ENCODE results near the gene FANCD2OS. TPM values are rescaled to one million over a fixed set of nuclear protein-coding genes. Genes with fewer than 3 reads are reported as not detected.
"Not testable (repeated sequence)": the region's sequence is repeated elsewhere in the genome, so short reads cannot be mapped to it uniquely, and the experiment has no call there.

FANCD2OS gene
- total RNA-seq, 1 experiment from 2014 or later = not detected

DNA sequence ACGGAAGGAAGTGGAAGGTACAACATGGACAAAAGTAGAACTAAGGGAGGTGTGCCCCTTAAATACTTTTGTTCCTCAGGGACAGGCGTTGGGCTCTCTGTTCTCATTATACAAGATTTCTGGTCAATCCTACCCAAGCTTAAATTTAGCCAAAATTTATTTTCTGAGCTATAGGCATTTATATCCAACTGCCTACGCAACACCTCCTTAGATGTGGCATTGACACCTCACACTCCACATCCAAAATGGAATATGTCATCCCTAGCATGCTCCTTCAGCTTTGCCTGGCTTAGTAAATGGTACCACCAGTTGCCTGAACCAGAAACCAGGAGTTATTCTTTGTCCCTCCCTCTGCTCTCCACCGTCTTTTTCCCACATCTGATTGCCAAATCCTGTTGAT, 26.2 kb downstream of the FANCD2OS start:
- no peaks in the 10 kb centered on the region for H3K27me3 ChIP-seq (replicated peaks; ENCODE audit: control insufficient read depth, insufficient read depth, low read length)
- no peak for DNase-seq
- TF ChIP-seq, protein P1, sequence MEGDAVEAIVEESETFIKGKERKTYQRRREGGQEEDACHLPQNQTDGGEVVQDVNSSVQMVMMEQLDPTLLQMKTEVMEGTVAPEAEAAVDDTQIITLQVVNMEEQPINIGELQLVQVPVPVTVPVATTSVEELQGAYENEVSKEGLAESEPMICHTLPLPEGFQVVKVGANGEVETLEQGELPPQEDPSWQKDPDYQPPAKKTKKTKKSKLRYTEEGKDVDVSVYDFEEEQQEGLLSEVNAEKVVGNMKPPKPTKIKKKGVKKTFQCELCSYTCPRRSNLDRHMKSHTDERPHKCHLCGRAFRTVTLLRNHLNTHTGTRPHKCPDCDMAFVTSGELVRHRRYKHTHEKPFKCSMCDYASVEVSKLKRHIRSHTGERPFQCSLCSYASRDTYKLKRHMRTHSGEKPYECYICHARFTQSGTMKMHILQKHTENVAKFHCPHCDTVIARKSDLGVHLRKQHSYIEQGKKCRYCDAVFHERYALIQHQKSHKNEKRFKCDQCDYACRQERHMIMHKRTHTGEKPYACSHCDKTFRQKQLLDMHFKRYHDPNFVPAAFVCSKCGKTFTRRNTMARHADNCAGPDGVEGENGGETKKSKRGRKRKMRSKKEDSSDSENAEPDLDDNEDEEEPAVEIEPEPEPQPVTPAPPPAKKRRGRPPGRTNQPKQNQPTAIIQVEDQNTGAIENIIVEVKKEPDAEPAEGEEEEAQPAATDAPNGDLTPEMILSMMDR (IDR thresholded peaks at IDR 0.05; ENCODE audit: insufficient read depth in 1 of 2, low read depth in 1 of 2, low read length in 1 of 2, severe bottlenecking in 1 of 2, unreplicated experiment in 1 of 2) = no peak
- H3K9me3 ChIP-seq = no peaks in the 10 kb centered on the region
- H3K36me3 ChIP-seq (ENCODE audit: control insufficient read depth, insufficient read depth, low read length) = no peaks in the 10 kb centered on the region
- Mint-ChIP-seq H3K36me3 (ENCODE audit: insufficient read depth, unreplicated experiment) (peaks cover 57% of the 10 kb centered on the region), H3K27ac (ENCODE audit: unreplicated experiment) (no peak overlapping the region), H3K4me3 (ENCODE audit: unreplicated experiment) (no peak overlapping the region), H3K27me3 (ENCODE audit: insufficient read depth, unreplicated experiment) (no peaks in the 10 kb centered on the region), H3K4me1 (ENCODE audit: low read depth, unreplicated experiment) (no peaks in the 10 kb centered on the region), H3K9me3 (ENCODE audit: unreplicated experiment) (no peaks in the 10 kb centered on the region)
- intact Hi-C loops (cut with micrococcal nuclease; ENCODE audit: unreplicated experiment) = no loop called here
- H3K4me3 ChIP-seq (ENCODE audit: low read depth, low read length) = no peak overlapping the region
- BruUV-seq (replicated peaks) = no TSS peak
- POLR2A ChIA-PET = interaction anchor here (0.6 kb wide), 1 partner anchor 78 kb away, joined by 16 read pairs; no protein-coding TSS in a partner anchor
- H3K4me1 ChIP-seq = peaks cover 8% of the 10 kb centered on the region
- CTCF ChIA-PET = no interaction called here

DNA sequence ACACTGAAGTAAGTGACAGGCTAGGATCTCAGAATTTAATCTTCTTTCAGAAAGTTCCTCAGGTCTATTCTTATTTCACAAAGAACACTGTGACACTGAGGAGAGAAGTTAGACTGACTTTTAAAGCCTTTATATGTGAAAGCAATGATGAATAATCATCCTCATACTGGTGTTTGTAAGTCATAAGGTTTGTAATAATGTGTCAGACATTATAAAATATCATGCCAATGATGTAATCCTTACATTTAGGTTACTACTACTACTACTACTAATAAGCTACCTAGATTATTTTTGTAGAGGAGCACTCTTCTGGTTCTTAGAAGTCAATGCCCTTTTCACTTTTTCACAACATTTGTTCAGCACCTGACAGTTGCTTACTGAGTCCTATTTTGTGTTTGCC, 33.4 kb downstream of the FANCD2OS start:
- Histone ChIP-seq H3K4me3 (ENCODE audit: low read depth, low read length) (no peak overlapping the region), H3K9me3 (no peaks in the 10 kb centered on the region), H3K36me3 (ENCODE audit: control insufficient read depth, insufficient read depth, low read length) (no peaks in the 10 kb centered on the region), H3K27me3 (replicated peaks; ENCODE audit: control insufficient read depth, insufficient read depth, low read length) (no peaks in the 10 kb centered on the region), H3K4me1 (no peaks in the 10 kb centered on the region)
- TF ChIP-seq, protein P1 (IDR thresholded peaks at IDR 0.05; ENCODE audit: insufficient read depth in 1 of 2, low read depth in 1 of 2, low read length in 1 of 2, severe bottlenecking in 1 of 2, unreplicated experiment in 1 of 2) = no peak
- H3K27me3 Mint-ChIP-seq (ENCODE audit: insufficient read depth, unreplicated experiment) = no peaks in the 10 kb centered on the region
- peaks cover 33% of the 10 kb centered on the region for H3K36me3 Mint-ChIP-seq (ENCODE audit: insufficient read depth, unreplicated experiment)
- no peaks in the 10 kb centered on the region for H3K4me1 Mint-ChIP-seq (ENCODE audit: low read depth, unreplicated experiment)
- H3K27ac Mint-ChIP-seq (ENCODE audit: unreplicated experiment) = no peak overlapping the region
- intact Hi-C loops (cut with micrococcal nuclease; ENCODE audit: unreplicated experiment) = no loop called here
- H3K4me3 Mint-ChIP-seq (ENCODE audit: unreplicated experiment) = no peak overlapping the region
- POLR2A ChIA-PET = no interaction called here
- CTCF ChIA-PET = no interaction called here
- no TSS peak for BruUV-seq (replicated peaks)
- no peaks in the 10 kb centered on the region for H3K9me3 Mint-ChIP-seq (ENCODE audit: unreplicated experiment)
- DNase-seq = no peak

DNA sequence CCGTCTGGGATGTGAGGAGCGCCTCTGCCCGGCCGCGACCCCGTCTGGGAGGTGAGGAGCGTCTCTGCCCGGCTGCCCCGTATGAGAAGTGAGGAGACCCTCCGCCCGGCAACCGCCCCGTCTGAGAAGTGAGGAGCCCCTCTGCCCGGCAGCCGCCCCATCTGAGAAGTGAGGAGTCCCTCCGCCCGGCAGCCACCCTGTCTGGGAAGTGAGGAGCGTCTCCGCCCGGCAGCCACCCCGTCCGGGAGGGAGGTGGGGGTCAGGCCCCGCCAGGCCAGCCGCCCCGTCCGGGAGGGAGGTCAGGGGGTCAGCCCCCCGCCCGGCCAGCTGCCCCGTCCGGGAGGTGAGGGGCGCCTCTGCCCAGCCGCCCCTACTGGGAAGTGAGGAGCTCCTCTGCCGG, 38.0 kb downstream of the FANCD2OS start:
- H3K4me3 ChIP-seq (ENCODE audit: low read depth, low read length); POLR2A ChIA-PET; CTCF ChIA-PET; H3K27ac Mint-ChIP-seq (ENCODE audit: unreplicated experiment); H3K27me3 Mint-ChIP-seq (ENCODE audit: insufficient read depth, unreplicated experiment); H3K4me1 ChIP-seq; H3K27me3 ChIP-seq (replicated peaks; ENCODE audit: control insufficient read depth, insufficient read depth, low read length); H3K4me1 Mint-ChIP-seq (ENCODE audit: low read depth, unreplicated experiment); DNase-seq; H3K4me3 Mint-ChIP-seq (ENCODE audit: unreplicated experiment); H3K9me3 ChIP-seq; BruUV-seq (replicated peaks); intact Hi-C loops (cut with micrococcal nuclease; ENCODE audit: unreplicated experiment); H3K36me3 ChIP-seq (ENCODE audit: control insufficient read depth, insufficient read depth, low read length): not testable (repeated sequence)
- Mint-ChIP-seq H3K9me3 (ENCODE audit: unreplicated experiment) (peaks cover 16% of the 10 kb centered on the region), H3K36me3 (ENCODE audit: insufficient read depth, unreplicated experiment) (peaks cover 46% of the 10 kb centered on the region)

DNA sequence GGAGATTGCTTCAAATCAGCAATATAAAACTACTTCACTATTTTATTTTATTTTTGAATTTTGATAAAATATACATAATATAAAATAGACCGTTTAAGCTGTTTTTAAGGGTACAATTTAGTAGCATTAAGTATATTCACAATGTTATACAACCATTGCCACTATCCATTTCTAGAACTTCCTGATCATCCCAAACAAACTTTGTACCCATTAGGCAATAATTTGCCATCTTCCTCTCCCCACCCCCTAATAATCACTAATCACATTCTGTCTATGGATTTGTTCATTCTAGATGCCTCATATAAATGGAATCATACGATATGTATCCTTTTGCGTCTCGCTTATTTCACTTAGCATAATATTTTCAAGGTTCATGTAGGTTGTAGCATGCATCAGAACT, 53.0 kb downstream of the FANCD2OS start:
- H3K9me3 Mint-ChIP-seq (ENCODE audit: unreplicated experiment) = no peaks in the 10 kb centered on the region
- H3K4me3 Mint-ChIP-seq (ENCODE audit: unreplicated experiment) = no peak overlapping the region
- peaks cover 55% of the 10 kb centered on the region for H3K36me3 Mint-ChIP-seq (ENCODE audit: insufficient read depth, unreplicated experiment)
- BruUV-seq (replicated peaks) = no TSS peak
- ChIA-PET CTCF (no interaction called here), POLR2A (no interaction called here)
- TF ChIP-seq, protein P1 (IDR thresholded peaks at IDR 0.05; ENCODE audit: insufficient read depth in 1 of 2, low read depth in 1 of 2, low read length in 1 of 2, severe bottlenecking in 1 of 2, unreplicated experiment in 1 of 2) = no peak
- Histone ChIP-seq H3K4me3 (ENCODE audit: low read depth, low read length) (no peak overlapping the region), H3K27me3 (replicated peaks; ENCODE audit: control insufficient read depth, insufficient read depth, low read length) (no peaks in the 10 kb centered on the region), H3K4me1 (no peaks in the 10 kb centered on the region), H3K9me3 (no peaks in the 10 kb centered on the region), H3K36me3 (ENCODE audit: control insufficient read depth, insufficient read depth, low read length) (no peaks in the 10 kb centered on the region)
- no peak overlapping the region for H3K27ac Mint-ChIP-seq (ENCODE audit: unreplicated experiment)
- H3K4me1 Mint-ChIP-seq (ENCODE audit: low read depth, unreplicated experiment) = no peaks in the 10 kb centered on the region
- H3K27me3 Mint-ChIP-seq (ENCODE audit: insufficient read depth, unreplicated experiment) = no peaks in the 10 kb centered on the region
- DNase-seq = no peak
- intact Hi-C loops (cut with micrococcal nuclease; ENCODE audit: unreplicated experiment) = no loop called here
